ENCODE data around the gene GAK.

Gene GAK

DNA sequence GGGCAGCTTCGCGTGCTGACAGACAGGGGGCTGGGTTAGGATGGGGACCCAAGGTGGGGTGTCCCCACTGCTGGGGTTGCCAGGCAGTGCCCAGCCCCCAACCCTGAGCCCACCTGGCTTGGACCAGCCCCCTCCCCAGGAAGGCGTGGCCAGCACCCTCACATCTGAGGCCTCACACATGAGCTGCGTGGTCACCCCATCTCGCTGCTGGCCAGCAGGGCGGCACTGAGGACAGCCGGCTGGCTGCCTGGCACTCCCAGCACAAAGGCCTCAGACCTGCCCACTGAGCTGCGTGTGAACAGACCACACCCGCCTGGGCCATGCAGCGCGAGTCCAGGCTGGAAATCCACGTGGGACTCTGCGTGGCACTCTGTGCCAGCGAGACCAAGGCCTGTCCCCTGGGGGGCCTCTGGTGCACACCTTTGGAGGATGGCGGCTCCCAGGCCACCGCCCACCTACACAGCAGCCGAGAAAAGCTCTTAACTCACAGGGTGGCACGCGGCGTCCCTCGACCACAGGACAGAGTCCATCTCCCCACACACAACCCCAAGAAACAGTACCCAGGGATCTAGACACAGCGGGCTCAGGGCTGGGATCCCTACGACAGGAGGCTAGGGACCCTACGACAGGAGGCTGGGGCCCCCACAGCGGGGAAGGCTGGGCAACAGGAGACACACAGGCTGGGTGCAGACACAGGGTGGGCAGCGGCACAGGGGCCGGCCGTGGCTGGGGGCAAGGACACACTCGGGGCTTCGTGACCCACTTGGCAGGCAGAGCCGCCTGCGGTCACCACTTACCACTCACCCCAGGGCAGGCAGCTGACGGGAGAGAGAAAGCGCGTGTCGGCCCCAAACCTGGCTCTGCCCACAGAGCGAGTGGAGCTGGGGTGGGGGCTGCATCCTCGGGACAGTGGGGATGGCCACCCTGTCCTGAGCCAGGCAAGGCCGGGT lies 31.4 kb upstream of the GAK start:
- no peak for DNase-seq

DNA sequence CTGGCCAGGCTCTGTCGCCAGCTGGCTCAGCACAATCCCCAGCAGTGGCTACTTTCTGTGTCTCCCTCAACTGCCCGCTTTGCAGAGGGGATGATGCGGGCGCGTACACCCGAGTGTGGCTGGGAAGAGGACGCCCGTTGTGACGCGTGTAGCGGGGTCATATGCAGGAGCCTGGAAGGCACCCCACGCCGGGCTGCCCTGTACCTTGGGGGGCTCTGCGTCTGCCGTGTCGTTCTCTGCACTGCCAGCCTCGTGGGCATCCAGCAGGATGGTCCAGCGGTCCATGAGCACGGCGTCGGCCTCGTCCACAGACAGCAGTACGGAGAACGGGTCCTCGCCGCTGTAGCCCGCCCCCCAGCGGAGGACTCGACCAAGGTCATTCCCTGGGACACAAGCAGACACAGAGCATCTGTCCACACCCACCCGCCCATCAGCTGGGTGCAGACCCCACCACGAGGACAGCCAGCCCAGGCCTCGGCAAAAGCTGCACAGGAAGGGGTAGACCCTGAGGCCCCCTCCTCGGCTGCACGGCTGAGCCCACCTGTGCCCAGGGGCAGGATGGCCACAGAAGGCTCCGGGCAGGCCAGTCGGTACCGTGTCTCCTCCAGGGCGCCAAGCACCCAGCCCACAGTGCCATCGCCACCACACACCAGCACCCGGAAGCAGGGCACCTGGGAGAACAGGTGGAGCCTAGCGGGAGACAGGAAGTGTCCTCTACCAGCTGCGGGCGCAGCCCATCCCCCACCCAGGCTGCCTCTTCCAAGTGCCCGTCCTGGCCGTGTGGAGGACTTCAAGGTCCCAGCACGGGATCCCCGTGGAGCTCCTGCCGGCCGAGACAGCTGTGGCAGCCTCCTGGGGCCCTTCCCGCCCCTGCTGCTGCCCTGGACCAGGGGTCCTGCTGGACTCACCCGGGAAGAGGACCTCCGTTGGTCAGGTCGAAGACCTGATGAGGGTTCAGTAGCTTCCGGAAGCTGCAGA lies 30.4 kb upstream of the GAK start:
- no peak for DNase-seq

- DNase-seq, result no peak
Measured at GRCh38 chr4:961351-962230, 29.5 kb upstream of the GAK start.

- DNase-seq, result no peak
Measured at GRCh38 chr4:960636-961350, 28.7 kb upstream of the GAK start.

DNA sequence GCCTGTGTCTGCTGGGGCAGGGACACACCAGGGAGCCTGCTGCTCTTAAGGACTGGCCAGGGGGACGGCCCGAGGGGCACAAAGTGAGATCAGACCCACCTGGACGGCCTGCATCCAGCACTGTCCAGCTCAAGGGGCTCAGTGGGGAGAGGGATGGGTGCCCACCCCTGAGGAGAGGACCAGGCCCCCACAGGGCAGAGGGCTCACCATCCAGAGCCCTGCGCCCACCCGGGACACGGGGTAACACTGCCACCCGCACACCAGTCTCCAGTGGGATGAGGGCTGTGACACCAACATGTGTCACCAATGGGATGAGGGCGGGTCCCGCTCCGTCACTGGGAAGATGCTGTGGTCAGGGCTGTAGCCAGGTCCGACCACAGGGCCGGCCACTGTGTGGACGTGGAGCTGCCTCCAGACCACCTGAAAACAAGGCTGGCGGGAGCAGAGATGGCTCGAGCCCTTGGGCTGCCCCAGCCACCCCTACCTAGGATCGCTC lies 28.1 kb upstream of the GAK start:
- DNase-seq, result no peak

GRCh38 chr4:959338-960139 lies 27.4 kb upstream of the GAK start:
- DNase-seq, result no peak

GRCh38 chr4:958696-959337 lies 26.7 kb upstream of the GAK start:
- no peak for DNase-seq

DNA sequence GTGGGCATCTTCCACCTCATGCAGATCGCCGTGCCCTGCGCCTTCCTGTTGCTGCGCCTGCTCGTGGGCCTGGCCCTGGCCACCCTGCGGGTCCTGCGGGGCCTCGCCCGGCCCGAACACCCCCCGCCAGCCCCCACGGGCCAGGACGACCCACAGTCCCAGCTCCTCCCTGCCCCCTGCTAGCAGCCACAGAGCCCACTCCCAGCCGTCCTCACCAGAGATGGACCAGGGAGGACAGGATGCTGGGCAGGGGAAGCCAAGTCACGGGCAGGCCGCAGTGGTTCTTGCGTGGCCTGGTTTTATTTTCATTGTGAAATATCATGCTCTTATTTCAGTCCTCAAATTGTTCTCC lies 26.2 kb upstream of the GAK start:
- DNase-seq, result no peak

GRCh38 chr4:957581-958313 lies 25.6 kb upstream of the GAK start:
- DNase-seq, result no peak

GRCh38 chr4:957231-957580 lies 25.1 kb upstream of the GAK start:
- no peak for DNase-seq

DNA sequence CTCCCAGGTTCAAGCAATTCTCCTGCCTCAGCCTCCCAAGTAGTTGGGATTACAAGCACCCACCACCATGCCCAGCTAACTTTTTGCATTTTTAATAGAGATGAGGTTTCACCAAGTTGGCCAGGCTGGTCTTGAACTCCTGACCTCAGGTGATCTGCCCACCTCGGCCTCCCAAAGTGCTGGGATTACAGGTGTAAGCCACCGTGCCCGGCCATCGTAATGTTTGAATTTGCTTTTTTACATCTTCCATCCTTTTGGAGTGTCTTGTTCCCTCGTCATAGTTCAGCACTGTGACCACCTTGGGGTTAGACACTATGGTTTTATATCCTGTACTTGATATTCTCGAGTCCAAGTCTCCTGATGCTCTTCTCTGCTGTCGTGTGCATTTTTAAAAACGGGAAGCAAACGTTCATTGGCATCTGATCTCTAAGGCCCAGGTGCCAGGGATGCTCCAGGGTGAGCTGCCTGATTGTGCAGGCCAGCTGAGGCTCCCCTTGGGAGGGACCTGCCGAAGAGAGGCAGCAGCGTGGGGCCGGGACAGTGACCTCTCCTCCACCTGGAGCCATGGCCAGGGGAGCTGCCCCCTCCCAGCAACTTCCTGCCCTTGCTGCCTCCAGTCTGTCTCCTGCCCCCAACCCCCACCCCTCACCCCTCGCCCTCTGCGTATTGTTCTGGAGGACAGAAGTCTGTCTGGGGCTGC lies 24.6 kb upstream of the GAK start:
- DNase-seq, result no peak

DNA sequence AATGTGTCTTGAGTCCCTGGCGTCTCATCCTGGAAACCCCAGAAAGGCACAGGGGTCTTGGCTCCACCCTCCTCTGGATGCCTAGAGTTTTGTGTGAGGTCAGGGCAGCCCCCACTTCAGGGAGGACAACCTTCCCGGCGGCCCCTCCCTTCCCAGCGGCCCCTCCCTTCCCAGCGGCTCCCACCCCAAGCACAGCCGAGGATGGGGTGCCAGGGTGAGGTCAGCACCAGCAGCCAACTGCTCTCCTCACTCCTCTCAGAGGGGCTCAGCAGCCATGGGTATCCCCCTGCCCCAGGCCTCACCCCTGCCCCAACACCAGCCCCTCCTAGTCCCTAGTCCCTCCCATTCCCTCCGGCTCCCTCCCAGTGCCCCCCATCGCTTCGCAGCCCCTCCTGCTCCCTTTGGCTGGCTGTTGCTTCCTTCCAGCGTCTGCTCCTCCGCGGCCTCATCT lies 23.8 kb upstream of the GAK start:
- no peak for DNase-seq

GRCh38 chr4:955161-955921 lies 23.2 kb upstream of the GAK start:
- no peak for DNase-seq

DNA sequence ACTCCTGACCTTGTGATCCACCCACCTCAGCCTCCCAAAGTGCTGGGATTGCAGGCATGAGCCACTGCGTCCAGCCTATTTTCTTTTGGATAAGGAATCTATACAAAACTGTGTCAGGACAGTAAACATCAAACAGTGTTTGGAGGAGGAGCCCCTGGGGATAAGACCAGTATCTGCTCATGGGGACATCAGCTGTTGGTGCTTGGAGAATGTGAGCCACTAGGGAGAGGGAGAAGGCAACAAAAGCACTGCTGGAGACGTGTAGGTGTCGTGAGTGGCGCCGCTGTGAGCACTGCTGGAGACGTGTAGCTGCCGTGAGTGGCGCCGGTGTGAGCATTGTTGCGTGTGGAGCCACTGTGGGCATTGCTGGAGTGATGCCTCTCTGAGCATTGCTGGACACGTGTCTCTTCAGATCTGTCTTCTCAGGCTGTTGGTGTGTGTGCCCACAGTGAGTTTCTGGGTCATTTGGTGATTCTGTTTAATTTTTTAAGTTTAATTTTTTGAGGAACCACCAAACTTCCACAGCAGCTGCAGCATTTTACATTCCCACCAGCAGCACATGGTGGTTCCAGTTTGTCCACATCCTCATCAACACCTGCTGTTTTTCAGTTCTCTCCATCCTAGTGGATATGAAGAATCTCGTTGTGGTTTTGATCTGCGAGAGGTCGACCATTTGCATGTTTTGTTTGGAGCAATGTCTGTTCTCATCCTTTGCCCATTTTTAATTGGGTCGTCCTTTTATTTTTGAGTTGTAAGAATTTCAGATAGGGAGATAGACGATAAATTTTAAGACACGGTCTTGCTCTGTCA lies 22.3 kb upstream of the GAK start:
- no peak for DNase-seq

DNA sequence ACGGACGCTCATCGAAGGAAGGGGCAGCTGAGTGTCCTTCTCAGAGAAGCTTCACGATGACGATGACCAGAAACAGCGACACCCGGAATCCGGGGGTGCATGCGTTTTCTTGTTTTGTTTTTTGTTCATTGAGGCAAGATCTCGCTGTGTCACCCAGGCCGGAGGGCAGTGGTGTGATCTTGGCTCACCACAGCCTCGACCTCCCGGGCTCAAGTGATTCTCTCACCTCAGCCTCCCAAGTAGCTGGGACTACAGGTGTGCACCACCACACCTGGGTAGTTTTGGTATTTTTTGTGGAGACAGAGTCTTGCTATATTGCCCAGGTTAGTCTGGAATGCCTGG lies 21.4 kb upstream of the GAK start:
- no peak for DNase-seq

- DNase-seq, result no peak
Measured at GRCh38 chr4:952881-953573, 20.9 kb upstream of the GAK start.
